GM23248 (cell line): ENCODE measurements around the gene P3R3URF. TPM values are rescaled to one million over a fixed set of nuclear protein-coding genes. Genes with fewer than 3 reads are reported as not detected.

Experiments
- DNase-seq: peaks from one replicate; pipeline ENCODE4 v3.0.0-alpha.2; 2015
- H2AFZ ChIP-seq: fragments of 200-600 bp; sonication (generic); 2 replicates; pipeline ENCODE4 v1.6.1; 2016; ENCODE audit warnings: antibody characterized with exemption
- H3F3A ChIP-seq: fragments of 200-600 bp; sonication (generic); 2 replicates; pipeline ENCODE4 v1.6.1; 2016; ENCODE audit warnings: mild to moderate bottlenecking, antibody characterized with exemption, mixed run types; ENCODE audit not compliant: insufficient read depth
- H3K27ac ChIP-seq: fragments of 200-600 bp; sonication (generic); 2 replicates; pipeline ENCODE4 v1.5.1; 2016; ENCODE audit warnings: mild to moderate bottlenecking
- H3K27me3 ChIP-seq: fragments of 200-600 bp; sonication (generic); replicated peaks from 2 replicates; pipeline ENCODE4 v1.6.1; 2016; ENCODE audit warnings: mild to moderate bottlenecking; ENCODE audit not compliant: insufficient read depth
- H3K36me3 ChIP-seq: fragments of 200-600 bp; sonication (generic); 2 replicates; pipeline ENCODE4 v1.6.1; 2016; ENCODE audit warnings: low read depth, mild to moderate bottlenecking
- H3K4me1 ChIP-seq: fragments of 200-600 bp; sonication (generic); 2 replicates; pipeline ENCODE4 v1.6.1; 2016; ENCODE audit warnings: mild to moderate bottlenecking; ENCODE audit not compliant: insufficient read depth
- H3K4me2 ChIP-seq: fragments of 200-600 bp; sonication (generic); one replicate; pipeline ENCODE4 v1.6.1; 2016; ENCODE audit warnings: mild to moderate bottlenecking; ENCODE audit not compliant: unreplicated experiment
- H3K4me3 ChIP-seq: fragments of 200-600 bp; sonication (generic); 2 replicates; pipeline ENCODE4 v1.5.1; 2016; ENCODE audit warnings: mild to moderate bottlenecking
- H3K79me2 ChIP-seq: fragments of 200-600 bp; sonication (generic); 2 replicates; pipeline ENCODE4 v1.6.1; 2016; ENCODE audit warnings: mild to moderate bottlenecking; ENCODE audit not compliant: insufficient read depth
- H3K9ac ChIP-seq: fragments of 200-600 bp; sonication (generic); 2 replicates; pipeline ENCODE4 v1.6.1; 2016; ENCODE audit warnings: mild to moderate bottlenecking
- H3K9me2 ChIP-seq: fragments of 200-600 bp; sonication (generic); 2 replicates; pipeline ENCODE4 v1.6.1; 2016; ENCODE audit warnings: mixed run types, mild to moderate bottlenecking, moderate library complexity; ENCODE audit not compliant: insufficient read depth
- H3K9me3 ChIP-seq: fragments of 200-600 bp; sonication (generic); one replicate; pipeline ENCODE4 v1.6.1; 2017; ENCODE audit warnings: low read depth
- H4K20me1 ChIP-seq: fragments of 200-600 bp; sonication (generic); 2 replicates; pipeline ENCODE4 v1.6.0; 2016; ENCODE audit not compliant: insufficient read depth
- EZH2 ChIP-seq: fragments of 200-600 bp; sonication (generic); IDR thresholded peaks from 2 replicates; pipeline ENCODE4 v1.6.1; 2018; ENCODE audit warnings: antibody characterized with exemption, mild to moderate bottlenecking; ENCODE audit not compliant: insufficient read depth, poor library complexity, severe bottlenecking
- EZH2phosphoT487 ChIP-seq: fragments of 200-600 bp; sonication (generic); IDR thresholded peaks from 2 replicates; pipeline ENCODE4 v1.6.1; 2018; ENCODE audit warnings: antibody characterized with exemption, moderate library complexity, mild to moderate bottlenecking, low read depth; ENCODE audit not compliant: insufficient read depth
- WGBS, 2 experiments: methylation state at CpG; one replicate each; pipeline ENCODE4 v1.1.6; 2015 to 2017; ENCODE audit warnings: low lambda C conversion rate in 2 of 2, low coverage in 1 of 2; ENCODE audit errors: missing lambda C conversion rate in 2 of 2; 5-methylcytosine and 5-hydroxymethylcytosine counted together
- in situ Hi-C: fragments of 300-500 bp; cut with MboI; formaldehyde crosslinking; loops from 2 replicates; pipeline ENCODE4 v1.15.0; 2020
- polyA plus RNA-seq: library from polyadenylated mRNA; unstranded; fragments of >200 nt; fragmentation: Nextera tagmentation; extraction: Ambion mirVana; gene quantifications from 2 replicates; pipeline ENCODE4 v1.2.1, GENCODE V29; 2016
- total RNA-seq: library from RNA; depleted of rRNA; stranded (reverse); fragments of >200 nt; shearing (Covaris generic); gene quantifications from 2 replicates; pipeline ENCODE4 v1.2.3, GENCODE V29; 2014

P3R3URF gene
- total and polyA plus RNA-seq, 2 experiments from 2014 or later = not detected

GRCh38 chr1:46158312-46159281 is 17.7 kb downstream of the P3R3URF start:
- 73 to 81% methylated on average over 13 of the region's 13 CpGs for WGBS, 2 experiments
- H3K79me2 ChIP-seq = no peaks in the 10 kb centered on the region
- in situ Hi-C loops = no loop called here

GRCh38 chr1:46157916-46158311 is 18.4 kb downstream of the P3R3URF start:
- Histone ChIP-seq H3K79me2 (no peaks in the 10 kb centered on the region), H4K20me1 (no peaks in the 10 kb centered on the region), H3K4me1 (no peaks in the 10 kb centered on the region), H3K36me3 (no peaks in the 10 kb centered on the region), H3K4me3 (no peak overlapping the region), H3F3A (no peaks in the 10 kb centered on the region), H3K9me2 (no peaks in the 10 kb centered on the region), H3K27ac (no peak overlapping the region), H2AFZ (no peak overlapping the region), H3K4me2 (no peak overlapping the region), H3K9ac (no peak overlapping the region), H3K27me3 (peaks cover 3% of the 10 kb centered on the region; the same call in 1 of the 2 replicates), H3K9me3 (no peaks in the 10 kb centered on the region)
- 68 to 83% methylated on average over 1 of the region's 1 CpG for WGBS, 2 experiments
- TF ChIP-seq EZH2 (no peak), EZH2phosphoT487 (no peak)
- no peak for DNase-seq
- in situ Hi-C loops = no loop called here

More at GRCh38 chr1:46158312-46159281, 17.7 kb downstream of the P3R3URF start:
- Histone ChIP-seq H3K4me1 (no peaks in the 10 kb centered on the region), H3K36me3 (no peaks in the 10 kb centered on the region), H3F3A (no peaks in the 10 kb centered on the region), H3K9me3 (no peaks in the 10 kb centered on the region), H3K4me3 (no peak overlapping the region), H3K9ac (no peak overlapping the region), H3K27ac (no peak overlapping the region), H3K9me2 (no peaks in the 10 kb centered on the region), H3K4me2 (no peak overlapping the region), H4K20me1 (no peaks in the 10 kb centered on the region), H2AFZ (no peak overlapping the region), H3K27me3 (peaks cover 3% of the 10 kb centered on the region; the same call in 1 of the 2 replicates)
- no peak for TF ChIP-seq EZH2phosphoT487
- no peak for DNase-seq

- no peak for DNase-seq
- Histone ChIP-seq H3F3A (peaks cover 15% of the 10 kb centered on the region), H3K27me3 (no peaks in the 10 kb centered on the region), H4K20me1 (no peaks in the 10 kb centered on the region), H3K27ac (no peak overlapping the region), H3K4me3 (no peak overlapping the region), H3K4me1 (peaks cover 12% of the 10 kb centered on the region), H3K36me3 (no peaks in the 10 kb centered on the region), H3K79me2 (no peaks in the 10 kb centered on the region), H3K4me2 (no peak overlapping the region), H3K9me3 (no peaks in the 10 kb centered on the region), H3K9me2 (no peaks in the 10 kb centered on the region), H3K9ac (no peak overlapping the region), H2AFZ (no peak overlapping the region)
- WGBS, 2 experiments = 73 to 90% methylated on average over 1 of the region's 1 CpG
- no peak for TF ChIP-seq EZH2
- TF ChIP-seq EZH2phosphoT487 = no peak
- in situ Hi-C loops = no loop called here
Measured at GRCh38 chr1:46153732-46154131, 22.6 kb downstream of the P3R3URF start.

- no peaks in the 10 kb centered on the region for H4K20me1 ChIP-seq
- WGBS, 2 experiments = 93 to 100% methylated on average over 1 of the region's 1 CpG
- DNase-seq = no peak
- no peaks in the 10 kb centered on the region for H3K27me3 ChIP-seq
- TF ChIP-seq EZH2 (no peak), EZH2phosphoT487 (no peak)
- in situ Hi-C loops = no loop called here
- H3K4me3 ChIP-seq = no peak overlapping the region
- H3K36me3 ChIP-seq = no peaks in the 10 kb centered on the region
- H3K9ac ChIP-seq = no peak overlapping the region
- H3K9me3 ChIP-seq = no peaks in the 10 kb centered on the region
- H2AFZ ChIP-seq = no peak overlapping the region
- H3K79me2 ChIP-seq = no peaks in the 10 kb centered on the region
- H3F3A ChIP-seq = peaks cover 15% of the 10 kb centered on the region
- no peaks in the 10 kb centered on the region for H3K9me2 ChIP-seq
- no peak overlapping the region for H3K4me2 ChIP-seq
- H3K27ac ChIP-seq = no peak overlapping the region
- peaks cover 12% of the 10 kb centered on the region for H3K4me1 ChIP-seq
Measured at GRCh38 chr1:46153228-46153627, 23.1 kb downstream of the P3R3URF start.
